Caki2 (cell line): ENCODE results near the gene PLEKHG3. TPM values are rescaled to one million over a fixed set of nuclear protein-coding genes. Genes with fewer than 3 reads are reported as not detected.

Experiments
- DNase-seq: peaks from one replicate; pipeline ENCODE4 v3.0.0-alpha.2; 2015; ENCODE audit warnings: low read depth
- in situ Hi-C: cut with HindIII; loops from 2 replicates; pipeline ENCODE4 v1.10.0; 2016; ENCODE audit warnings: low sequenced_read_pairs, low pct_unique_long_range_greater_than_20kb, mixed read lengths
- total RNA-seq: library from RNA; depleted of rRNA; stranded (reverse); fragments of >200 nt; shearing (Covaris generic); gene quantifications from 2 replicates; pipeline ENCODE4 v1.2.3, GENCODE V29; 2014; ENCODE audit warnings: low replicate concordance

The PLEKHG3 gene
- total RNA-seq, 1 experiment from 2014 or later = 99.4 TPM

- no peak for DNase-seq
- in situ Hi-C loops = no loop called here
Measured at GRCh38 chr14:64765740-64766302, 61.6 kb downstream of the PLEKHG3 start.

- in situ Hi-C loops = no loop called here
- no peak for DNase-seq
Measured at GRCh38 chr14:64766430-64767151, 62.4 kb downstream of the PLEKHG3 start.

GRCh38 chr14:64767215-64767964 lies 63.2 kb downstream of the PLEKHG3 start:
- no peak for DNase-seq
- in situ Hi-C loops = no loop called here

- DNase-seq = no peak
- in situ Hi-C loops = no loop called here
Measured at GRCh38 chr14:64768401-64769095, 64.3 kb downstream of the PLEKHG3 start.

- in situ Hi-C loops = no loop called here
- no peak for DNase-seq
Measured at GRCh38 chr14:64769096-64770020, 65.1 kb downstream of the PLEKHG3 start.

- in situ Hi-C loops = no loop called here
- no peak for DNase-seq
Measured at GRCh38 chr14:64770751-64771150, 66.5 kb downstream of the PLEKHG3 start.

- in situ Hi-C loops = no loop called here
Measured at GRCh38 chr14:64771161-64771560, 66.9 kb downstream of the PLEKHG3 start.

GRCh38 chr14:64772397-64772950 lies 68.2 kb downstream of the PLEKHG3 start:
- in situ Hi-C loops = no loop called here
- no peak for DNase-seq

More at GRCh38 chr14:64771161-64771560, 66.9 kb downstream of the PLEKHG3 start:
- DNase-seq = no peak

- in situ Hi-C loops = no loop called here
- no peak for DNase-seq
Measured at GRCh38 chr14:64773046-64773445, 68.8 kb downstream of the PLEKHG3 start.

GRCh38 chr14:64773577-64773976 lies 69.4 kb downstream of the PLEKHG3 start:
- DNase-seq = no peak
- in situ Hi-C loops = no loop called here

GRCh38 chr14:64774272-64774671 lies 70.0 kb downstream of the PLEKHG3 start:
- in situ Hi-C loops = no loop called here
- no peak for DNase-seq

- in situ Hi-C loops = no loop called here
Measured at GRCh38 chr14:64775081-64775777, 71.0 kb downstream of the PLEKHG3 start.

GRCh38 chr14:64777461-64777860 lies 73.2 kb downstream of the PLEKHG3 start:
- no peak for DNase-seq
- in situ Hi-C loops = no loop called here

More at GRCh38 chr14:64775081-64775777, 71.0 kb downstream of the PLEKHG3 start:
- DNase-seq = no peak

GRCh38 chr14:64778104-64778754 lies 74.0 kb downstream of the PLEKHG3 start:
- no peak for DNase-seq
- in situ Hi-C loops = no loop called here

GRCh38 chr14:64779472-64779871 lies 75.2 kb downstream of the PLEKHG3 start:
- in situ Hi-C loops = no loop called here
- no peak for DNase-seq

- in situ Hi-C loops = no loop called here
- no peak for DNase-seq
Measured at GRCh38 chr14:64782196-64782595, 78.0 kb downstream of the PLEKHG3 start.
